Progenitor cell of endocrine pancreas (in vitro differentiated cells): Measurements from ENCODE around the gene CTXND2. TPM values are rescaled to one million over a fixed set of nuclear protein-coding genes. Genes with fewer than 3 reads are reported as not detected.

Experiments used
- DNase-seq: peaks from one replicate; pipeline ENCODE4 v3.0.0; 2021; ENCODE audit warnings: low spot score; ENCODE audit not compliant: unreplicated experiment
- H3K27ac Mint-ChIP-seq: 2 replicates; pipeline ENCODE4 v1.8.0; 2021; ENCODE audit warnings: mild to moderate bottlenecking, moderate library complexity, mixed read lengths
- H3K27me3 Mint-ChIP-seq: 2 replicates; pipeline ENCODE4 v1.8.0; 2021; ENCODE audit warnings: mixed read lengths
- H3K36me3 Mint-ChIP-seq: 2 replicates; pipeline ENCODE4 v1.8.0; 2022; ENCODE audit warnings: mixed read lengths; ENCODE audit not compliant: insufficient read depth
- H3K4me1 Mint-ChIP-seq: 2 replicates; pipeline ENCODE4 v1.8.0; 2021; ENCODE audit warnings: low read depth, mixed read lengths
- H3K4me3 Mint-ChIP-seq: 2 replicates; pipeline ENCODE4 v1.8.0; 2021; ENCODE audit warnings: low read depth, mild to moderate bottlenecking, moderate library complexity, mixed read lengths
- H3K9me3 Mint-ChIP-seq: 2 replicates; pipeline ENCODE4 v1.8.0; 2021; ENCODE audit warnings: low read depth, mixed read lengths
- CTCF ChIP-seq: fragments of 200-600 bp; sonication (generic); IDR thresholded peaks from one replicate; pipeline ENCODE4 v1.5.0; 2021; ENCODE audit warnings: antibody characterized with exemption, mild to moderate bottlenecking; ENCODE audit not compliant: unreplicated experiment
- total RNA-seq: library from RNA; stranded (reverse); gene quantifications from 2 replicates; pipeline ENCODE4 v1.2.1, GENCODE V29; 2021

Gene CTXND2
- total RNA-seq, 1 donor from 2014 or later = not detected

- Mint-ChIP-seq H3K4me1 (no peaks in the 10 kb centered on the region), H3K27ac (no peak overlapping the region), H3K9me3 (peaks cover 4% of the 10 kb centered on the region), H3K36me3 (no peaks in the 10 kb centered on the region), H3K4me3 (no peak overlapping the region), H3K27me3 (no peaks in the 10 kb centered on the region)
- no peak for DNase-seq
- no peak for TF ChIP-seq CTCF
Measured at GRCh38 chr1:150909585-150910180, 22.7 kb downstream of the CTXND2 start.

- no peak for TF ChIP-seq CTCF
- no peaks in the 10 kb centered on the region for H3K36me3 Mint-ChIP-seq
- no peak overlapping the region for H3K27ac Mint-ChIP-seq
- no peak overlapping the region for H3K4me3 Mint-ChIP-seq
- DNase-seq = no peak
- H3K9me3 Mint-ChIP-seq = peaks cover 4% of the 10 kb centered on the region
- H3K27me3 Mint-ChIP-seq = no peaks in the 10 kb centered on the region
- H3K4me1 Mint-ChIP-seq = no peaks in the 10 kb centered on the region
Measured at GRCh38 chr1:150912623-150913022, 25.7 kb downstream of the CTXND2 start.

- Mint-ChIP-seq H3K36me3 (no peaks in the 10 kb centered on the region), H3K27ac (no peak overlapping the region), H3K9me3 (no peaks in the 10 kb centered on the region), H3K27me3 (no peaks in the 10 kb centered on the region), H3K4me1 (no peaks in the 10 kb centered on the region), H3K4me3 (no peak overlapping the region)
- TF ChIP-seq CTCF = no peak
- no peak for DNase-seq
Measured at GRCh38 chr1:150917387-150917786, 30.5 kb downstream of the CTXND2 start.

GRCh38 chr1:150922519-150922975 is 35.6 kb downstream of the CTXND2 start:
- peaks cover 3% of the 10 kb centered on the region for H3K4me1 Mint-ChIP-seq
- H3K9me3 Mint-ChIP-seq = no peaks in the 10 kb centered on the region
- peak; percentile 82 for TF ChIP-seq CTCF
- peak overlapping the region; percentile 33 for H3K27ac Mint-ChIP-seq
- H3K27me3 Mint-ChIP-seq = no peaks in the 10 kb centered on the region
- peak; percentile 25 for DNase-seq
- H3K4me3 Mint-ChIP-seq = no peak overlapping the region
- peaks cover 4% of the 10 kb centered on the region for H3K36me3 Mint-ChIP-seq

- no peak overlapping the region for H3K27ac Mint-ChIP-seq
- no peak for DNase-seq
Measured at GRCh38 chr1:150925080-150925479, 38.1 kb downstream of the CTXND2 start.

More at GRCh38 chr1:150925080-150925479, 38.1 kb downstream of the CTXND2 start:
- peaks cover 24% of the 10 kb centered on the region for H3K36me3 Mint-ChIP-seq
- H3K4me3 Mint-ChIP-seq = peak overlapping the region; percentile 99
- H3K9me3 Mint-ChIP-seq = no peaks in the 10 kb centered on the region
- H3K27me3 Mint-ChIP-seq = no peaks in the 10 kb centered on the region
- peaks cover 4% of the 10 kb centered on the region for H3K4me1 Mint-ChIP-seq
- TF ChIP-seq CTCF = no peak
